ENCODE results near the gene CHRDL2. TPM values are rescaled to one million over a fixed set of nuclear protein-coding genes. Genes with fewer than 3 reads are reported as not detected.

CHRDL2 gene
- polyA plus RNA-seq, 1 of the 3 experiments (the other 2 are of a cell fraction): not detected

DNA sequence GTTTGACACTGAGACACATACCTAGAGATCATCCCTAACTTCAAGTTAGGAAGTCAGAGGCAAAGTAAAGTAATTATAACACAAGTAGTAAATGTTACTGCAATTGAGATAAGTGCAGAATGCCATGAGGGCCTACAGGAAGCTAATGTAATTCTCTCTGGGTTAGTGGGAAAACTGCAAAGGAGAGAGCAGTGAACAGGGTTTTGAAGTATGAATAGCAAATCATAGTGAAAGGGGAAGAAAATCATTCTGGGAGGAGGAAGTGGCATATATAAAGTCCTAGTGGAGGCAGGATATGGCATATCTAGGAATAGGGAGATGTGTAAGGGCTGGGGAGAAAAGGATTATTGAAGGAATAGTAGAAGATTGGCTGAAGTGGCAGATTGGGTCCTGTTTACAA, 45.3 kb upstream of the CHRDL2 start:
- peaks cover 63% of the 10 kb centered on the region for H4K20me1 ChIP-seq (ENCODE audit: insufficient read depth)
- TF ChIP-seq, protein P1, sequence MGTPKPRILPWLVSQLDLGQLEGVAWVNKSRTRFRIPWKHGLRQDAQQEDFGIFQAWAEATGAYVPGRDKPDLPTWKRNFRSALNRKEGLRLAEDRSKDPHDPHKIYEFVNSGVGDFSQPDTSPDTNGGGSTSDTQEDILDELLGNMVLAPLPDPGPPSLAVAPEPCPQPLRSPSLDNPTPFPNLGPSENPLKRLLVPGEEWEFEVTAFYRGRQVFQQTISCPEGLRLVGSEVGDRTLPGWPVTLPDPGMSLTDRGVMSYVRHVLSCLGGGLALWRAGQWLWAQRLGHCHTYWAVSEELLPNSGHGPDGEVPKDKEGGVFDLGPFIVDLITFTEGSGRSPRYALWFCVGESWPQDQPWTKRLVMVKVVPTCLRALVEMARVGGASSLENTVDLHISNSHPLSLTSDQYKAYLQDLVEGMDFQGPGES (IDR thresholded peaks at IDR 0.05; ENCODE audit: low read depth, low read length): no peak
- no peak for TF ChIP-seq EZH2phosphoT487 (IDR thresholded peaks at IDR 0.05; ENCODE audit: borderline replicate concordance, low read depth)
- no peaks in the 10 kb centered on the region for H3K9me3 ChIP-seq
- peaks cover 91% of the 10 kb centered on the region for H3K79me2 ChIP-seq (ENCODE audit: insufficient read depth)
- H3K4me3 ChIP-seq (ENCODE audit: low read depth in 2 of 2, low read length in 1 of 2): no peak overlapping the region
- no peak overlapping the region for H3K27ac ChIP-seq (ENCODE audit: low read depth in 2 of 2, low read length in 1 of 2)
- H3K9me2 ChIP-seq: no peaks in the 10 kb centered on the region
- peaks cover 3 to 4% of the 10 kb centered on the region in 2 experiments; a peak in 3 of 4 replicates for H3K4me1 ChIP-seq (ENCODE audit: control insufficient read depth in 1 of 2, insufficient read depth in 2 of 2, low read depth in 1 of 2, low read length in 1 of 2)
- no peak overlapping the region for H3K9ac ChIP-seq
- no peak overlapping the region for H2AFZ ChIP-seq (ENCODE audit: low read depth)
- H3K27me3 ChIP-seq (ENCODE audit: insufficient read depth): no peaks in the 10 kb centered on the region
- ChIA-PET POLR2A (no interaction called here), CTCF (no interaction called here)
- no peak for DNase-seq
- H3K36me3 ChIP-seq (replicated peaks in 1 of 2; ENCODE audit: control insufficient read depth in 1 of 2, insufficient read depth in 2 of 2, low read length in 1 of 2): peaks cover 0 to 2% of the 10 kb centered on the region in 2 experiments
- no peak overlapping the region for H3K4me2 ChIP-seq
- peaks cover 7% of the 10 kb centered on the region for H3F3A ChIP-seq (replicated peaks; ENCODE audit: insufficient read depth)

DNA sequence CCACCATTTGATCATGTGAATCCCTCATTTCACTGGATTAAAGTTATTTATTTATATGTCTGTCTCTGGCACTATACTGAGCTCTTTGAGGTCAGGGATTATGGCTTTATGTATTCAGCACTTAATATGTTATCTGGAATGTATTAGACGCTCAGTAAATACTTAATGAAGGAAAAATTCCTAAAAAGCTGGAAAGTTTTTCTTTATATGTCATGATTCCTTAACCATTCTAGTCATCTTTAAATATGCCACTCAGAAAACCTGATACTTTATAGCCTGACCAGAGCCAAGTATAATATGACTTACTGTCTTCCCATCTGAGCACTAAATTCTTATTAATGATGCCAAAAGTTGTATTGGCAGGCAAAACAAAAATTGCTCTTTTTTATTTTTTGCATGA, 44.5 kb upstream of the CHRDL2 start:
- Histone ChIP-seq H3K36me3 (replicated peaks in 1 of 2; ENCODE audit: control insufficient read depth in 1 of 2, insufficient read depth in 2 of 2, low read length in 1 of 2) (peaks cover 0 to 2% of the 10 kb centered on the region in 2 experiments), H3K9me2 (no peaks in the 10 kb centered on the region), H3K9ac (no peak overlapping the region), H2AFZ (ENCODE audit: low read depth) (no peak overlapping the region), H3K4me1 (ENCODE audit: control insufficient read depth in 1 of 2, insufficient read depth in 2 of 2, low read depth in 1 of 2, low read length in 1 of 2) (peaks cover 1 to 4% of the 10 kb centered on the region in 2 experiments; a peak in 3 of 4 replicates), H3K27me3 (ENCODE audit: insufficient read depth) (no peaks in the 10 kb centered on the region), H3K4me2 (no peak overlapping the region), H3F3A (replicated peaks; ENCODE audit: insufficient read depth) (peaks cover 7% of the 10 kb centered on the region), H3K4me3 (ENCODE audit: low read depth in 2 of 2, low read length in 1 of 2) (no peak overlapping the region), H3K79me2 (ENCODE audit: insufficient read depth) (peaks cover 91% of the 10 kb centered on the region), H4K20me1 (ENCODE audit: insufficient read depth) (peaks cover 66% of the 10 kb centered on the region), H3K9me3 (no peaks in the 10 kb centered on the region), H3K27ac (ENCODE audit: low read depth in 2 of 2, low read length in 1 of 2) (no peak overlapping the region)
- DNase-seq: no peak
- ChIA-PET CTCF (no interaction called here), POLR2A (no interaction called here)
- 64% methylated on average over 1 of the region's 1 CpG for WGBS (ENCODE audit: low lambda C conversion rate)
- TF ChIP-seq TCF12 (IDR thresholded peaks at IDR 0.05): no peak
- TF ChIP-seq, protein P2, sequence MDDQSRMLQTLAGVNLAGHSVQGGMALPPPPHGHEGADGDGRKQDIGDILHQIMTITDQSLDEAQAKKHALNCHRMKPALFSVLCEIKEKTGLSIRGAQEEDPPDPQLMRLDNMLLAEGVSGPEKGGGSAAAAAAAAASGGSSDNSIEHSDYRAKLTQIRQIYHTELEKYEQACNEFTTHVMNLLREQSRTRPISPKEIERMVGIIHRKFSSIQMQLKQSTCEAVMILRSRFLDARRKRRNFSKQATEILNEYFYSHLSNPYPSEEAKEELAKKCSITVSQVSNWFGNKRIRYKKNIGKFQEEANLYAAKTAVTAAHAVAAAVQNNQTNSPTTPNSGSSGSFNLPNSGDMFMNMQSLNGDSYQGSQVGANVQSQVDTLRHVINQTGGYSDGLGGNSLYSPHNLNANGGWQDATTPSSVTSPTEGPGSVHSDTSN (IDR thresholded peaks at IDR 0.05): 0 out of 2 replicates have a peak, but pooled peaks have one; percentile 14

DNA sequence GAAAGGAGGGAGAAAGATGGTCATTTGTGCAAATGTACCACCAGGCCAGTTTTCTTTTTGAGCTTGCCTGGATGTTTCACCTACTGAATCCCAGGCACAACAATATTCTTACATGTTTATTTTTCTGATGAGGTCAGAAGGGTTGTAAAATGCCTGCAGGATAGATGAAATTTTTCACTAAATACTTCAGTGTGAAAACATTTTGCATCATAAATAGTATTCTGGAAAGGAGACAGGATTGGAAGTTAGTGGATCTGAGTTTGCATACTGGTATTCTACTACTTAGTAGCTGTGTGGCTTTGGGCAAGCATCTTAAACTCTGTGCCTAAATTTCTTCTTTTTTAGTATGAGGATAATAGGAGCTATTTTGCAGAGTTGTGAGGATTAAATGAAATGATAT, 42.2 kb upstream of the CHRDL2 start:
- H3K9me3 ChIP-seq: no peaks in the 10 kb centered on the region
- H3K27me3 ChIP-seq (ENCODE audit: insufficient read depth): no peaks in the 10 kb centered on the region
- H3K9me2 ChIP-seq: no peaks in the 10 kb centered on the region
- ChIA-PET CTCF (interaction anchor here (0.9 to 1.9 kb wide), 4 partner anchors 11 to 71 kb away, joined by 3 to 7 read pairs (median 4); no protein-coding TSS in a partner anchor), POLR2A (no interaction called here)
- no peak for DNase-seq
- H4K20me1 ChIP-seq (ENCODE audit: insufficient read depth): peaks cover 54% of the 10 kb centered on the region
- no peak overlapping the region for H3K4me2 ChIP-seq
- H3K4me3 ChIP-seq (ENCODE audit: low read depth in 2 of 2, low read length in 1 of 2): no peak overlapping the region
- H3K9ac ChIP-seq: no peak overlapping the region
- H3F3A ChIP-seq (replicated peaks; ENCODE audit: insufficient read depth): peaks cover 7% of the 10 kb centered on the region
- H2AFZ ChIP-seq (ENCODE audit: low read depth): no peak overlapping the region
- no peak overlapping the region for H3K27ac ChIP-seq (ENCODE audit: low read depth in 2 of 2, low read length in 1 of 2)
- H3K36me3 ChIP-seq (replicated peaks in 1 of 2; ENCODE audit: control insufficient read depth in 1 of 2, insufficient read depth in 2 of 2, low read length in 1 of 2): peaks cover 0 to 2% of the 10 kb centered on the region in 2 experiments
- H3K4me1 ChIP-seq (ENCODE audit: control insufficient read depth in 1 of 2, insufficient read depth in 2 of 2, low read depth in 1 of 2, low read length in 1 of 2): peaks cover 0 to 4% of the 10 kb centered on the region in 2 experiments; a peak in 1 of 4 replicates
- H3K79me2 ChIP-seq (ENCODE audit: insufficient read depth): peaks cover 91% of the 10 kb centered on the region
- TF ChIP-seq EP300 (IDR thresholded peaks at IDR 0.05; ENCODE audit: borderline replicate concordance in 1 of 2, low read depth in 1 of 2, low read length in 1 of 2) (no peak), RCOR1 (IDR thresholded peaks at IDR 0.05; ENCODE audit: low read length) (no peak), FOXJ3 (CRISPR knock-in tag; IDR thresholded peaks at IDR 0.05) (no peak), JUND (IDR thresholded peaks at IDR 0.05) (no peak), TAF1 (IDR thresholded peaks at IDR 0.05; ENCODE audit: borderline replicate concordance, low read depth, low read length) (no peak), YY1 (IDR thresholded peaks at IDR 0.05; ENCODE audit: low read depth) (no peak), FOSL2 (IDR thresholded peaks at IDR 0.05; ENCODE audit: borderline replicate concordance, low read depth) (no peak), NRF1 (IDR thresholded peaks at IDR 0.05; ENCODE audit: low read depth, low read length) (no peak)
- TF ChIP-seq, protein P3, sequence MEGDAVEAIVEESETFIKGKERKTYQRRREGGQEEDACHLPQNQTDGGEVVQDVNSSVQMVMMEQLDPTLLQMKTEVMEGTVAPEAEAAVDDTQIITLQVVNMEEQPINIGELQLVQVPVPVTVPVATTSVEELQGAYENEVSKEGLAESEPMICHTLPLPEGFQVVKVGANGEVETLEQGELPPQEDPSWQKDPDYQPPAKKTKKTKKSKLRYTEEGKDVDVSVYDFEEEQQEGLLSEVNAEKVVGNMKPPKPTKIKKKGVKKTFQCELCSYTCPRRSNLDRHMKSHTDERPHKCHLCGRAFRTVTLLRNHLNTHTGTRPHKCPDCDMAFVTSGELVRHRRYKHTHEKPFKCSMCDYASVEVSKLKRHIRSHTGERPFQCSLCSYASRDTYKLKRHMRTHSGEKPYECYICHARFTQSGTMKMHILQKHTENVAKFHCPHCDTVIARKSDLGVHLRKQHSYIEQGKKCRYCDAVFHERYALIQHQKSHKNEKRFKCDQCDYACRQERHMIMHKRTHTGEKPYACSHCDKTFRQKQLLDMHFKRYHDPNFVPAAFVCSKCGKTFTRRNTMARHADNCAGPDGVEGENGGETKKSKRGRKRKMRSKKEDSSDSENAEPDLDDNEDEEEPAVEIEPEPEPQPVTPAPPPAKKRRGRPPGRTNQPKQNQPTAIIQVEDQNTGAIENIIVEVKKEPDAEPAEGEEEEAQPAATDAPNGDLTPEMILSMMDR (IDR thresholded peaks at IDR 0.05): no peak
- TF ChIP-seq, protein P4, sequence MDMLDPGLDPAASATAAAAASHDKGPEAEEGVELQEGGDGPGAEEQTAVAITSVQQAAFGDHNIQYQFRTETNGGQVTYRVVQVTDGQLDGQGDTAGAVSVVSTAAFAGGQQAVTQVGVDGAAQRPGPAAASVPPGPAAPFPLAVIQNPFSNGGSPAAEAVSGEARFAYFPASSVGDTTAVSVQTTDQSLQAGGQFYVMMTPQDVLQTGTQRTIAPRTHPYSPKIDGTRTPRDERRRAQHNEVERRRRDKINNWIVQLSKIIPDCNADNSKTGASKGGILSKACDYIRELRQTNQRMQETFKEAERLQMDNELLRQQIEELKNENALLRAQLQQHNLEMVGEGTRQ (IDR thresholded peaks at IDR 0.05; ENCODE audit: borderline replicate concordance, low read depth, low read length): no peak
- TF ChIP-seq, protein P5, sequence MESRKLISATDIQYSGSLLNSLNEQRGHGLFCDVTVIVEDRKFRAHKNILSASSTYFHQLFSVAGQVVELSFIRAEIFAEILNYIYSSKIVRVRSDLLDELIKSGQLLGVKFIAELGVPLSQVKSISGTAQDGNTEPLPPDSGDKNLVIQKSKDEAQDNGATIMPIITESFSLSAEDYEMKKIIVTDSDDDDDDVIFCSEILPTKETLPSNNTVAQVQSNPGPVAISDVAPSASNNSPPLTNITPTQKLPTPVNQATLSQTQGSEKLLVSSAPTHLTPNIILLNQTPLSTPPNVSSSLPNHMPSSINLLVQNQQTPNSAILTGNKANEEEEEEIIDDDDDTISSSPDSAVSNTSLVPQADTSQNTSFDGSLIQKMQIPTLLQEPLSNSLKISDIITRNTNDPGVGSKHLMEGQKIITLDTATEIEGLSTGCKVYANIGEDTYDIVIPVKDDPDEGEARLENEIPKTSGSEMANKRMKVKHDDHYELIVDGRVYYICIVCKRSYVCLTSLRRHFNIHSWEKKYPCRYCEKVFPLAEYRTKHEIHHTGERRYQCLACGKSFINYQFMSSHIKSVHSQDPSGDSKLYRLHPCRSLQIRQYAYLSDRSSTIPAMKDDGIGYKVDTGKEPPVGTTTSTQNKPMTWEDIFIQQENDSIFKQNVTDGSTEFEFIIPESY (IDR thresholded peaks at IDR 0.05; ENCODE audit: borderline replicate concordance, low read depth): no peak
